ENCODE measurements around the gene POLR1F. TPM values are rescaled to one million over a fixed set of nuclear protein-coding genes. Genes with fewer than 3 reads are reported as not detected.

The POLR1F gene
- total and polyA plus RNA-seq, 2 donors (not counting 1 experiment from before 2014, with no cell fraction given) = 10.6 to 13.8 TPM

Small RNA genes within 50 kb of the gene (small RNA-seq; reads per million reads assigned to genes)
- not detected for gene MIR3146 (ENCODE audit: insufficient read length, low read depth, low replicate concordance)

Other genes starting within 250 kb of the POLR1F start
- gene TMEM196, start 64.6 kb upstream of the POLR1F start, total RNA-seq = not detected in 2 replicates
- not detected in 2 replicates for gene TMEM196, start 64.6 kb upstream of the POLR1F start, polyA plus RNA-seq